Smooth muscle cell (in vitro differentiated cells): ENCODE results near the gene TSC22D2. TPM values are rescaled to one million over a fixed set of nuclear protein-coding genes. Genes with fewer than 3 reads are reported as not detected.
A peak's percentile ranks its signal among the peaks of the same experiment; 100 is the strongest.

Source experiments
- DNase-seq: peaks from one replicate; lab custom pipeline; 2025; ENCODE audit not compliant: unreplicated experiment; lab: John Stamatoyannopoulos, UW
- H2AFZ ChIP-seq: fragments of 200-600 bp; sonication (generic); 2 replicates; pipeline ENCODE4 v1.6.0; 2016; ENCODE audit warnings: antibody characterized with exemption, low read depth, mild to moderate bottlenecking
- H3F3A ChIP-seq: fragments of 200-600 bp; sonication (generic); 2 replicates; pipeline ENCODE4 v1.6.0; 2017; ENCODE audit warnings: antibody characterized with exemption, low read depth
- H3K27ac ChIP-seq: fragments of 200-600 bp; sonication (generic); 2 replicates; pipeline ENCODE4 v1.5.1; 2016; ENCODE audit warnings: low read depth, mild to moderate bottlenecking
- H3K27me3 ChIP-seq: fragments of 200-600 bp; sonication (generic); 2 replicates; pipeline ENCODE4 v1.6.1; 2016; ENCODE audit warnings: low read depth, mild to moderate bottlenecking
- H3K36me3 ChIP-seq: fragments of 200-600 bp; sonication (generic); 2 replicates; pipeline ENCODE4 v1.5.1; 2016; ENCODE audit warnings: low read depth
- H3K4me1 ChIP-seq: fragments of 200-600 bp; sonication (generic); 2 replicates; pipeline ENCODE4 v1.5.1; 2016; ENCODE audit warnings: low read depth
- H3K4me2 ChIP-seq: fragments of 200-600 bp; sonication (generic); 2 replicates; pipeline ENCODE4 v1.6.0; 2016; ENCODE audit warnings: mild to moderate bottlenecking
- H3K4me3 ChIP-seq: fragments of 200-600 bp; sonication (generic); 2 replicates; pipeline ENCODE4 v1.5.1; 2016; ENCODE audit warnings: mild to moderate bottlenecking
- H3K79me2 ChIP-seq: fragments of 200-600 bp; sonication (generic); 2 replicates; pipeline ENCODE4 v1.6.0; 2016; ENCODE audit warnings: low read depth, mild to moderate bottlenecking
- H3K9ac ChIP-seq: fragments of 200-600 bp; sonication (generic); 2 replicates; pipeline ENCODE4 v1.6.0; 2016; ENCODE audit warnings: low read depth
- H3K9me3 ChIP-seq: fragments of 200-600 bp; sonication (generic); replicated peaks from 2 replicates; pipeline ENCODE4 v1.5.1; 2016; ENCODE audit warnings: low read depth
- H4K20me1 ChIP-seq: fragments of 200-600 bp; sonication (generic); 2 replicates; pipeline ENCODE4 v1.6.0; 2016; ENCODE audit warnings: low read depth
- CTCF ChIP-seq: fragments of 200-600 bp; sonication (generic); IDR thresholded peaks from 2 replicates; pipeline ENCODE4 v1.5.1; 2017; ENCODE audit warnings: borderline replicate concordance, mild to moderate bottlenecking, antibody characterized with exemption; ENCODE audit not compliant: insufficient read depth, poor library complexity, severe bottlenecking
- WGBS: methylation state at CpG from one replicate; pipeline ENCODE4 v1.1.7; 2016; ENCODE audit warnings: low lambda C conversion rate; 5-methylcytosine and 5-hydroxymethylcytosine counted together
- polyA plus RNA-seq: library from polyadenylated mRNA; unstranded; fragments of >200 nt; fragmentation: Nextera tagmentation; extraction: Ambion mirVana; gene quantifications from 2 replicates; pipeline ENCODE4 v1.2.1, GENCODE V29; 2016
- total RNA-seq: library from RNA; depleted of rRNA; stranded (reverse); fragments of >200 nt; gene quantifications from 2 replicates; pipeline ENCODE4 v1.2.3, GENCODE V29; 2014

Gene TSC22D2
- total and polyA plus RNA-seq, 2 experiments from 2014 or later, result 31.7 to 37.0 TPM

GRCh38 chr3:150394606-150395005 lies 13.5 kb upstream of the TSC22D2 start:
- H3K4me1 ChIP-seq, result no peaks in the 10 kb centered on the region
- H2AFZ ChIP-seq, result no peak overlapping the region
- H3K79me2 ChIP-seq, result no peaks in the 10 kb centered on the region
- WGBS, result 5% methylated on average over 2 of the region's 2 CpGs
- H3K27me3 ChIP-seq, result no peaks in the 10 kb centered on the region
- no peaks in the 10 kb centered on the region for H3F3A ChIP-seq
- no peak overlapping the region for H3K4me3 ChIP-seq
- H3K9ac ChIP-seq, result no peak overlapping the region
- peak overlapping the region; percentile 16 for H3K4me2 ChIP-seq
- H4K20me1 ChIP-seq, result no peaks in the 10 kb centered on the region
- TF ChIP-seq CTCF, result no peak
- H3K27ac ChIP-seq, result peak overlapping the region; percentile 1
- H3K36me3 ChIP-seq, result no peaks in the 10 kb centered on the region
- no peaks in the 10 kb centered on the region for H3K9me3 ChIP-seq
- no peak for DNase-seq

- no peak overlapping the region for H2AFZ ChIP-seq
- WGBS, result 46% methylated on average over 1 of the region's 1 CpG
- H3K4me3 ChIP-seq, result no peak overlapping the region
- no peaks in the 10 kb centered on the region for H3K36me3 ChIP-seq
- H4K20me1 ChIP-seq, result no peaks in the 10 kb centered on the region
- H3K79me2 ChIP-seq, result no peaks in the 10 kb centered on the region
- H3K27me3 ChIP-seq, result no peaks in the 10 kb centered on the region
- DNase-seq, result no peak
- no peaks in the 10 kb centered on the region for H3K9me3 ChIP-seq
- H3K9ac ChIP-seq, result no peak overlapping the region
- no peak overlapping the region for H3K4me2 ChIP-seq
- no peak overlapping the region for H3K27ac ChIP-seq
- TF ChIP-seq CTCF, result no peak
- H3K4me1 ChIP-seq, result no peaks in the 10 kb centered on the region
- no peaks in the 10 kb centered on the region for H3F3A ChIP-seq
These were observed 11.6 kb upstream of the TSC22D2 start for GRCh38 chr3:150396491-150396890.

- Histone ChIP-seq H3K4me3 (no peak overlapping the region), H3K9me3 (no peaks in the 10 kb centered on the region), H3K36me3 (no peaks in the 10 kb centered on the region), H3K27ac (no peak overlapping the region), H3F3A (no peaks in the 10 kb centered on the region), H4K20me1 (no peaks in the 10 kb centered on the region), H3K79me2 (no peaks in the 10 kb centered on the region), H2AFZ (no peak overlapping the region), H3K27me3 (no peaks in the 10 kb centered on the region), H3K4me1 (no peaks in the 10 kb centered on the region), H3K9ac (no peak overlapping the region), H3K4me2 (no peak overlapping the region)
- no peak for DNase-seq
- 77% methylated on average over 3 of the region's 3 CpGs for WGBS
- TF ChIP-seq CTCF, result no peak
These were observed 11.0 kb upstream of the TSC22D2 start for GRCh38 chr3:150396956-150397550.

- no peak for DNase-seq
- Histone ChIP-seq H3K4me1 (no peaks in the 10 kb centered on the region), H3K9me3 (no peaks in the 10 kb centered on the region), H2AFZ (no peak overlapping the region), H3K27me3 (no peaks in the 10 kb centered on the region), H3K4me2 (no peak overlapping the region), H3F3A (no peaks in the 10 kb centered on the region), H3K4me3 (no peak overlapping the region), H3K27ac (no peak overlapping the region), H3K36me3 (no peaks in the 10 kb centered on the region), H3K79me2 (no peaks in the 10 kb centered on the region), H3K9ac (no peak overlapping the region), H4K20me1 (no peaks in the 10 kb centered on the region)
- no peak for TF ChIP-seq CTCF
- 92% methylated on average over 2 of the region's 2 CpGs for WGBS
These were observed 9.0 kb upstream of the TSC22D2 start for GRCh38 chr3:150399060-150399459.
